ENCODE measurements around the gene AUTS2.

The AUTS2 gene

GRCh38 chr7:70312336-70312735, 714.1 kb downstream of the AUTS2 start:
- DNase-seq = no peak

GRCh38 chr7:70313271-70313670, 715.0 kb downstream of the AUTS2 start:
- Histone ChIP-seq H3K9me3 (ENCODE audit: control insufficient read depth, low read length) (no peaks in the 10 kb centered on the region), H3K4me3 (ENCODE audit: insufficient read depth, low read depth, low read length, poor library complexity, severe bottlenecking) (no peak overlapping the region), H3K27me3 (replicated peaks; ENCODE audit: control insufficient read depth, insufficient read depth, low read length, poor library complexity, severe bottlenecking) (no peaks in the 10 kb centered on the region), H3K36me3 (ENCODE audit: control insufficient read depth, insufficient read depth, low read length) (no peaks in the 10 kb centered on the region), H3K4me1 (ENCODE audit: control insufficient read depth, insufficient read depth, low read length, poor library complexity, severe bottlenecking) (peaks cover 11% of the 10 kb centered on the region), H3K27ac (ENCODE audit: insufficient read depth, low read length, poor library complexity, severe bottlenecking) (no peak overlapping the region)
- no peak for DNase-seq

More at GRCh38 chr7:70312336-70312735, 714.1 kb downstream of the AUTS2 start:
- no peaks in the 10 kb centered on the region for H3K9me3 ChIP-seq (ENCODE audit: control insufficient read depth, low read length)
- H3K4me3 ChIP-seq (ENCODE audit: insufficient read depth, low read depth, low read length, poor library complexity, severe bottlenecking) = no peak overlapping the region
- H3K36me3 ChIP-seq (ENCODE audit: control insufficient read depth, insufficient read depth, low read length) = no peaks in the 10 kb centered on the region
- peaks cover 10% of the 10 kb centered on the region for H3K4me1 ChIP-seq (ENCODE audit: control insufficient read depth, insufficient read depth, low read length, poor library complexity, severe bottlenecking)
- H3K27me3 ChIP-seq (replicated peaks; ENCODE audit: control insufficient read depth, insufficient read depth, low read length, poor library complexity, severe bottlenecking) = no peaks in the 10 kb centered on the region
- no peak overlapping the region for H3K27ac ChIP-seq (ENCODE audit: insufficient read depth, low read length, poor library complexity, severe bottlenecking)

- no peak for DNase-seq
- Histone ChIP-seq H3K4me3 (ENCODE audit: insufficient read depth, low read depth, low read length, poor library complexity, severe bottlenecking) (no peak overlapping the region), H3K27me3 (replicated peaks; ENCODE audit: control insufficient read depth, insufficient read depth, low read length, poor library complexity, severe bottlenecking) (no peaks in the 10 kb centered on the region), H3K4me1 (ENCODE audit: control insufficient read depth, insufficient read depth, low read length, poor library complexity, severe bottlenecking) (peaks cover 14% of the 10 kb centered on the region), H3K36me3 (ENCODE audit: control insufficient read depth, insufficient read depth, low read length) (no peaks in the 10 kb centered on the region), H3K9me3 (ENCODE audit: control insufficient read depth, low read length) (no peaks in the 10 kb centered on the region), H3K27ac (ENCODE audit: insufficient read depth, low read length, poor library complexity, severe bottlenecking) (no peak overlapping the region)
These were observed 715.4 kb downstream of the AUTS2 start for GRCh38 chr7:70313687-70314086.

- no peak for DNase-seq
- H3K9me3 ChIP-seq (ENCODE audit: control insufficient read depth, low read length) = no peaks in the 10 kb centered on the region
- no peaks in the 10 kb centered on the region for H3K27me3 ChIP-seq (replicated peaks; ENCODE audit: control insufficient read depth, insufficient read depth, low read length, poor library complexity, severe bottlenecking)
- no peaks in the 10 kb centered on the region for H3K36me3 ChIP-seq (ENCODE audit: control insufficient read depth, insufficient read depth, low read length)
- no peak overlapping the region for H3K27ac ChIP-seq (ENCODE audit: insufficient read depth, low read length, poor library complexity, severe bottlenecking)
- peaks cover 14% of the 10 kb centered on the region for H3K4me1 ChIP-seq (ENCODE audit: control insufficient read depth, insufficient read depth, low read length, poor library complexity, severe bottlenecking)
- no peak overlapping the region for H3K4me3 ChIP-seq (ENCODE audit: insufficient read depth, low read depth, low read length, poor library complexity, severe bottlenecking)
These were observed 715.9 kb downstream of the AUTS2 start for GRCh38 chr7:70314221-70314620.

GRCh38 chr7:70316745-70317144, 718.5 kb downstream of the AUTS2 start:
- H3K27ac ChIP-seq (ENCODE audit: insufficient read depth, low read length, poor library complexity, severe bottlenecking) = peak overlapping the region; percentile 1
- H3K4me1 ChIP-seq (ENCODE audit: control insufficient read depth, insufficient read depth, low read length, poor library complexity, severe bottlenecking) = peaks cover 7% of the 10 kb centered on the region
- peak in 2 of 3 donors; percentile 4 to 11 for DNase-seq

GRCh38 chr7:70317356-70317755, 719.1 kb downstream of the AUTS2 start:
- Histone ChIP-seq H3K36me3 (ENCODE audit: control insufficient read depth, insufficient read depth, low read length) (no peaks in the 10 kb centered on the region), H3K9me3 (ENCODE audit: control insufficient read depth, low read length) (no peaks in the 10 kb centered on the region), H3K4me1 (ENCODE audit: control insufficient read depth, insufficient read depth, low read length, poor library complexity, severe bottlenecking) (peaks cover 4% of the 10 kb centered on the region), H3K27ac (ENCODE audit: insufficient read depth, low read length, poor library complexity, severe bottlenecking) (no peak overlapping the region), H3K27me3 (replicated peaks; ENCODE audit: control insufficient read depth, insufficient read depth, low read length, poor library complexity, severe bottlenecking) (no peaks in the 10 kb centered on the region), H3K4me3 (ENCODE audit: insufficient read depth, low read depth, low read length, poor library complexity, severe bottlenecking) (no peak overlapping the region)
- DNase-seq = no peak

More at GRCh38 chr7:70316745-70317144, 718.5 kb downstream of the AUTS2 start:
- H3K4me3 ChIP-seq (ENCODE audit: insufficient read depth, low read depth, low read length, poor library complexity, severe bottlenecking) = no peak overlapping the region
- H3K27me3 ChIP-seq (replicated peaks; ENCODE audit: control insufficient read depth, insufficient read depth, low read length, poor library complexity, severe bottlenecking) = no peaks in the 10 kb centered on the region
- no peaks in the 10 kb centered on the region for H3K9me3 ChIP-seq (ENCODE audit: control insufficient read depth, low read length)
- H3K36me3 ChIP-seq (ENCODE audit: control insufficient read depth, insufficient read depth, low read length) = no peaks in the 10 kb centered on the region

- Histone ChIP-seq H3K27ac (ENCODE audit: insufficient read depth, low read length, poor library complexity, severe bottlenecking) (no peak overlapping the region), H3K4me3 (ENCODE audit: insufficient read depth, low read depth, low read length, poor library complexity, severe bottlenecking) (no peak overlapping the region), H3K27me3 (replicated peaks; ENCODE audit: control insufficient read depth, insufficient read depth, low read length, poor library complexity, severe bottlenecking) (no peaks in the 10 kb centered on the region), H3K4me1 (ENCODE audit: control insufficient read depth, insufficient read depth, low read length, poor library complexity, severe bottlenecking) (peaks cover 4% of the 10 kb centered on the region), H3K36me3 (ENCODE audit: control insufficient read depth, insufficient read depth, low read length) (no peaks in the 10 kb centered on the region), H3K9me3 (ENCODE audit: control insufficient read depth, low read length) (no peaks in the 10 kb centered on the region)
- no peak for DNase-seq
These were observed 720.2 kb downstream of the AUTS2 start for GRCh38 chr7:70318511-70318910.

GRCh38 chr7:70319057-70319456, 720.8 kb downstream of the AUTS2 start:
- H3K27me3 ChIP-seq (replicated peaks; ENCODE audit: control insufficient read depth, insufficient read depth, low read length, poor library complexity, severe bottlenecking) = no peaks in the 10 kb centered on the region
- H3K27ac ChIP-seq (ENCODE audit: insufficient read depth, low read length, poor library complexity, severe bottlenecking) = no peak overlapping the region
- no peak overlapping the region for H3K4me3 ChIP-seq (ENCODE audit: insufficient read depth, low read depth, low read length, poor library complexity, severe bottlenecking)
- H3K36me3 ChIP-seq (ENCODE audit: control insufficient read depth, insufficient read depth, low read length) = no peaks in the 10 kb centered on the region
- DNase-seq = no peak
- H3K9me3 ChIP-seq (ENCODE audit: control insufficient read depth, low read length) = no peaks in the 10 kb centered on the region
- peaks cover 4% of the 10 kb centered on the region for H3K4me1 ChIP-seq (ENCODE audit: control insufficient read depth, insufficient read depth, low read length, poor library complexity, severe bottlenecking)

GRCh38 chr7:70321016-70321590, 722.8 kb downstream of the AUTS2 start:
- H3K4me3 ChIP-seq (ENCODE audit: insufficient read depth, low read depth, low read length, poor library complexity, severe bottlenecking) = no peak overlapping the region
- no peak for DNase-seq
- H3K27me3 ChIP-seq (replicated peaks; ENCODE audit: control insufficient read depth, insufficient read depth, low read length, poor library complexity, severe bottlenecking) = no peaks in the 10 kb centered on the region
- H3K9me3 ChIP-seq (ENCODE audit: control insufficient read depth, low read length) = no peaks in the 10 kb centered on the region
- H3K36me3 ChIP-seq (ENCODE audit: control insufficient read depth, insufficient read depth, low read length) = no peaks in the 10 kb centered on the region
- no peak overlapping the region for H3K27ac ChIP-seq (ENCODE audit: insufficient read depth, low read length, poor library complexity, severe bottlenecking)
- peaks cover 4% of the 10 kb centered on the region for H3K4me1 ChIP-seq (ENCODE audit: control insufficient read depth, insufficient read depth, low read length, poor library complexity, severe bottlenecking)

- Histone ChIP-seq H3K27ac (ENCODE audit: insufficient read depth, low read length, poor library complexity, severe bottlenecking) (no peak overlapping the region), H3K36me3 (ENCODE audit: control insufficient read depth, insufficient read depth, low read length) (no peaks in the 10 kb centered on the region), H3K4me1 (ENCODE audit: control insufficient read depth, insufficient read depth, low read length, poor library complexity, severe bottlenecking) (peaks cover 4% of the 10 kb centered on the region), H3K27me3 (replicated peaks; ENCODE audit: control insufficient read depth, insufficient read depth, low read length, poor library complexity, severe bottlenecking) (no peaks in the 10 kb centered on the region), H3K4me3 (ENCODE audit: insufficient read depth, low read depth, low read length, poor library complexity, severe bottlenecking) (no peak overlapping the region), H3K9me3 (ENCODE audit: control insufficient read depth, low read length) (no peaks in the 10 kb centered on the region)
- DNase-seq = no peak
These were observed 724.6 kb downstream of the AUTS2 start for GRCh38 chr7:70322856-70323255.
